C4-2B (cell line): ENCODE measurements around the gene PDCD7.

Experiments used
- H3K27ac ChIP-seq: fragments of 450-650 bp; 2 replicates; pipeline ENCODE4 v1.5.1; 2017
- CTCF ChIP-seq: fragments of 450-650 bp; conservative IDR thresholded peaks from 2 replicates; pipeline ENCODE4 v1.5.1; 2017; ENCODE audit warnings: mild to moderate bottlenecking
- ZFX ChIP-seq: fragments of 450-650 bp; IDR thresholded peaks from 2 replicates; pipeline ENCODE4 v1.6.1; 2017

PDCD7 gene

GRCh38 chr15:65072617-65073016, 61.0 kb downstream of the PDCD7 start:
- no peak for TF ChIP-seq ZFX
- TF ChIP-seq CTCF, result no peak

GRCh38 chr15:65072027-65072426, 61.6 kb downstream of the PDCD7 start:
- TF ChIP-seq ZFX (no peak), CTCF (no peak)
- H3K27ac ChIP-seq, result no peak overlapping the region

More at GRCh38 chr15:65072617-65073016, 61.0 kb downstream of the PDCD7 start:
- H3K27ac ChIP-seq, result no peak overlapping the region

GRCh38 chr15:65071381-65071811, 62.2 kb downstream of the PDCD7 start:
- no peak for TF ChIP-seq CTCF
- no peak for TF ChIP-seq ZFX
- no peak overlapping the region for H3K27ac ChIP-seq

GRCh38 chr15:65069779-65070546, 63.6 kb downstream of the PDCD7 start:
- TF ChIP-seq CTCF (no peak), ZFX (no peak)
- H3K27ac ChIP-seq, result no peak overlapping the region

DNA sequence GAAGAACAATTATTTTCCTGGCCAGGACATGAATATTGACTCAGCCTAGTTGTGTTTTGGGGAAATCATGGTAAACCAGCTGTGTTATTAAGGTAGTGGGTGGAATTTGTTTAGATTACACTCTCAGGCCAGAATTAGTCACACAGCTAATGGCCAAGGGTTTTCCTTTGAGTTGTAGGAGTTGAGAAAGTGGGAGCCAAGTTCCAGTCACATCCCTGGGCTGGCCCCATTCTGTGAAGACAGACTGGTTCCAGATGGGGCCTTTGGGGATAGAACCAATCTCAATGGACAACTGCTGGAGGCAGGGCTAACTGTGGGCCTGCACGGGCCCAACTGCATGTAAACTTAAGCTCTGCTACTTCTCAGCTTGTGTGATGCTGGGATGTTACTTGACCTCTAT, 64.4 kb downstream of the PDCD7 start:
- no peak for TF ChIP-seq ZFX
- no peak for TF ChIP-seq CTCF
- no peak overlapping the region for H3K27ac ChIP-seq

DNA sequence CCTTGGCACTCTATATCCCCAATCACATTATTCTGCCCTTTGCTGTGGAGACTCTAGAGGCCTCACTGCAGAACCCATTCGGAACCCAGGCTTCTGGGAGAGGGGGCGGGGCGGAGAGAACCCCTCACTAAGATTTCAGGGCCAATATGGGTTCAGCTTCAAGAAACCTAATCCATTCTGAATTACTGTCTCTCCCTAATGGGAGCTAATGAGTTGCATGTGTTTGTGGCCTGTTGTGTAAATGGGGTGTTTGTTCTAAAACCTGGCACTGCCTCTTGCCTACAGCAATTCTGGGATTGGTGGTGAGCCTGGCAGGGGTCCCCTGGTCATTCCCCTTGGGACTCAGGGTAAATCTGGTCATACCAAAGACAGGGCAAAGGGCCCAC, 65.2 kb downstream of the PDCD7 start:
- no peak overlapping the region for H3K27ac ChIP-seq
- TF ChIP-seq ZFX, result no peak

DNA sequence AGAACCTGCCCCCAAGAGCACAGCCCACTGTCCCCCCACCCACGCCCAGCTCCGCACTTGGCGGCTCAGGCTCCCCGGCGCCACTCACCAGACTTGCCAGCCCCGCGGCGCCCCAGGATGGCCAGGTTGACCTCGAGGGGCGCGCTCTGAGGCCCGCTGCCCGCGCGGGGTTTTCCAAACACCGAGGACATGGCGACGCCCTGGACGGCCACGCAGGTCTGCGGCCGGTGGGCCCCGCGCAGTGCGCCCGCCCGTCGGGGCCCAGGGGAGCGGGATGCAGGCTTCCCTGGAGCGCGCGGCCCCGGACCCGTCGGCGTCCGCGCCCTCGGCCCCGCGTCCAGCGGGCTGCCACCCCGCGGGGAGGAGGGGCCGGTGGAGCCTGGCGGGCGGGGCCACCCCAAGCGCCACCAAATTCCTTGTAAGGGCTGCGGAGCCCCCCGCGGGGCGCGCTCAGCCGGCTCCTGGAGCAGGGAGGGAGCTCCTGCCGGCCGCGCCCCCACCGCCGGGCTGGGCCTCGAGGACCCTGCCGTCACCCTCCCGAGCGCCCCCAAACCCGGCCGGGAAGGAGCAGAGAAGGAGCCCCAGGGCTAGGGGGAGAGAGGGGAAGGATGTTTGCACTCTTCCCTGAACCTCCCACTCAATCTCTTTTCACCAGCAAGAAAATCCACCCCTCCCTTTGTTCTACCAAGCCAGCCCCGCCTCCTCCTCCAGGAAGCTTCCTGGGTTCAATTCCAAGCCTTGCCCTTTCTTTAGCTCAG, 65.8 kb downstream of the PDCD7 start, which contains the start of gene RASL12:
RASL12 (minus strand) TSS at position 347 of the 758 bp plus-strand sequence; CDS start at position 191, 156 bp downstream.
- TF ChIP-seq CTCF, result no peak
- TF ChIP-seq ZFX, result no peak

More for the DNA sequence above, 65.8 kb downstream of the PDCD7 start, which contains the start of gene RASL12:
- H3K27ac ChIP-seq, result no peak within 1 kb of the TSS
